ENCODE results near the gene MVB12B.

The MVB12B gene

DNA sequence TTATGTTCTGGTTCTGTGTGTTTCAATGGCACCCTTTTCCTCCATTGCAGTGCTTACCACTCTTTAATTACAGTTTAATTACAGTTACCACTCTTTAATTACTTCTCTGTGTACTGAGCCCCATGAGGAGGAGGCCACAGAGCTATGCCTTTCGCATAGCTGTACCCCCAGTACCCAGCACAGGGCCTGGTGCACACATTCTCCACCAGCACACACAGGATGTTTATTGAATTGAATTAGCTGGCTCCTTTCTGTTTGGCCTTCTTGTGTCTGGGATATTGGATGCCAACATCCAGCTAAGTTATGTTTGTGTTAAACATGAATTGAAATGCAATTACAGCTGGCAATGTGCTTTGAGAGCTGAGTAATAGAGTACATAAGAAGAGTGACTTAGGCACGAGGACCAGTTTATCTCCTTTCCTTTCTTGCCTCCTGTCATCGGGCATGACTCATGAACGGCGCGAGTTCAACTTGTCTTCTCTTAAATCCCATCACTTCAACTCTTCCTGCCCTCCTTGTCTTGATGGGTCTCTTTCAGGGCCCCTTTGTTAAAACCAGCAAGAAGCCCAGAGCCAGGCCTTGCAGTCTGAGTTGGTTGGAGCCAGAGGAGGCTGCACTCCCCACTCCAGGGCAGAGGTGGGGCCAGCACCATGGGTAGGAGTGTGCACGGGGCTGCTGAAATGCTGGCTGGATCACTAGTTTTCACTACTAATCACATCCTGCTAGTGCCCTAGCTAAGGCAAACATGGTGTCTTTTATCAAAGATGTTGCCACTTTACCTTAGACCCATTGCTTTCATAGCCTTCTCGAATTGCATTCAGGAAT, 37.4 kb downstream of the MVB12B start:
- no peak for DNase-seq

DNA sequence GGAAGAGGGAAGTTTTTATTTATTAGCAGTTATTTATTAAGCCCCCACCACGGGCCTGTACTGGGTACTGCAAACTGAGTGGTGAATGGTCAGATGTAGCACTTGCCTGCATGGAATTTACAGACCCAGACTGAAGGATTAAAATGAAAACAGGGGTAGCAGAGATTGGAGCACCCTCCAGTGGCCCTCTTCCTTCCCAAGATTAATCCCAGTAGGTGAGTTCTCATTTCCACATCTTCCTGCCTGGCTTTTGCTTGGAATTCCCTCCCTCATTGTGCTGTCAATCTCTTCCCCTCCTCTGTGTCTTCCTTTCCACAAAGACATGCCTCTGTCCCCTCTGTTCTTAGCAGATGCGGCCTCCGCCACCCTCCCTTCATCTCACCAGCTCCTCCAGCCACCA, 39.2 kb downstream of the MVB12B start:
- no peak for DNase-seq

DNA sequence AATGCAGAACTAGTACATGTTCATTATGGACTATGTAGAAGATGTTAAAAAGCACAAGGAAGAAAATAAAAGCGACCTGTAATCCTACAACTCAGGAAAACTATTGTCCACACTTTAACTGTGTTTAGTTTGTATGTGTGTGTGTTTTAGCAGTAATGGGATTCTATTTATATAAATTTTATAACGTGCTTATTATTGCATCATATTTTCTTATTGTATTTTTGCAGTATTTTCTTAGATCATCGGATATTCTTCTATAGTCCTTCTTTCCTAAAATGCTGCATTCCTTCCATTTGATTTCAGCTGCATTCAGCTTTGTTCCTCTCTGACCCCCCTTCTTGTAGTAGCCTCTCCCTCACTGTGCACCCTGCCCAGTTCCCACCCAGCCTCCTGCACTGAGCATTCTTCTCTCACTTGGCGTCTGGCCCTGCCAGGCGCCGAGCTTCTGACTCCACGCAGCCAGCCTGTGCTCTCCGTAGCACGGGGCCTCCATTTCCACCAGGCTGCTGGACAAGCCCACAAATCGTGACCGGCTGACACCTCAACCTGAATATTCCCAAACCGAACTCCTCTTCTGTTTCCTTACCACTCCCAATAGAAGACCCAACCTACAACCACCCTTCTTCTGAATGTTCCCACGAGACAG, 39.9 kb downstream of the MVB12B start:
- no peak for DNase-seq

GRCh38 chr9:126367139-126367538, 40.5 kb downstream of the MVB12B start:
- no peak for DNase-seq

GRCh38 chr9:126367616-126368015, 41.0 kb downstream of the MVB12B start:
- DNase-seq, result no peak

DNA sequence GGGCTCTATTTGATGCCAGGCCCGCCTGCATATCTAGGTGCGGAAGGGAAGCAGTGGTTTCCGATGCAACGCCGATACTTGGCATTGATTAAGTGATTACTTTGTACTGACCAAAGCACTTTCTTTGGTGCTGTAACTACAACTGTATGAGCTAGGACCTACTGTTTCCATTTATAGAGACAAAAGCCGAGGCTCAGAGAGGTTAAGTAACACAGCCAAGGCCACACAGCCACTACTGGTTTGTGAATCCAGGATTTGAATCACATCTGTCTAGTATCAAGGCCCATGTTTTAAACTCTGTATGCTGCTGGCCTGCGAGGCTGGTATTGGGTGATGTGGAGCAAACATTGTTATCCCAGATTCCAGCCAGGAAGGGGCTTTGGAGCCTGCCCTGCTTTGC, 41.4 kb downstream of the MVB12B start:
- no peak for DNase-seq

GRCh38 chr9:126371007-126371870, 44.6 kb downstream of the MVB12B start:
- DNase-seq, result no peak

- no peak for DNase-seq
Observed at GRCh38 chr9:126372716-126373115, 46.1 kb downstream of the MVB12B start.

GRCh38 chr9:126373241-126373640, 46.6 kb downstream of the MVB12B start:
- no peak for DNase-seq

- no peak for DNase-seq
Observed at GRCh38 chr9:126374366-126374781, 47.7 kb downstream of the MVB12B start.

GRCh38 chr9:126375386-126375785, 48.8 kb downstream of the MVB12B start:
- DNase-seq, result no peak

- DNase-seq, result no peak
Observed at GRCh38 chr9:126376311-126377175, 49.9 kb downstream of the MVB12B start.

- no peak for DNase-seq
Observed at GRCh38 chr9:126377176-126377509, 50.5 kb downstream of the MVB12B start.

DNA sequence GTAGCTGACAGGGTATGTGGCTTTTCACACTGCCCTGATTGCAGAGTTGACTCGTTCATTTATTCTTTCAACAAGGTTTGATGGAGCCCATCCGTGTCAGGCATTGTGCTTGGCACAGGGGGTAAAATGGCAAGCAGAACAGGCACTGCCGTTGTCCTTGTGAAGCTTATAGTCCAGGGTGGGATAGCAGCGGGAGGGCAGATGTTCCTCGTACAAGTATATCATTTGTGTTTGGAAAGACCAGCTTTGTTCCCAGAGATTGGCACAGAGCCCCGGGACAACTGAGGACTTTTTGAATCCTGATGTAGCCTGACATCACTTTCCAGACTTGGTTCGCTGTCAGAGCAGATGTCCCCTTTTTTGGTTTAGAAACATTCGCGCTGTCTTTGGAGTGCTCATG, 50.9 kb downstream of the MVB12B start:
- DNase-seq, result no peak

DNA sequence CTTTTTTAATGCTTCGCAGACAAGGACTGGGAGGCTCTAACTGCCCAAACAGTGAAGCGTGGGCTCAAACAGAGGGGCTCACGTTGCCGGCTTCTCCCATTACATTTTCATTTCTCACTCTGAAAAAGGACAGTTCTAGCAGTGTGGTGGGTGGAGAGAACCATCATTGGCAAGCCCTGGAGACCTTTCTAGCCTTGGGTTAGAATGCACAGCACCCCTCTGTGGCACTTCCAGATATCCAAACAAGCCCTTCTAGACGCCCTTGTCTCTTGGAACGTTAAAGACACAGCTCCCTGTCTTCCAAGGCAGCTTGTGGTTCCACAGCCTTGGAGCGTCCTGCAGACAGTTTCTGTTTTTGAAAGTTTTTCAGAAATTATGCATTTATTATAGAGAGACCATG, 52.1 kb downstream of the MVB12B start:
- no peak for DNase-seq

DNA sequence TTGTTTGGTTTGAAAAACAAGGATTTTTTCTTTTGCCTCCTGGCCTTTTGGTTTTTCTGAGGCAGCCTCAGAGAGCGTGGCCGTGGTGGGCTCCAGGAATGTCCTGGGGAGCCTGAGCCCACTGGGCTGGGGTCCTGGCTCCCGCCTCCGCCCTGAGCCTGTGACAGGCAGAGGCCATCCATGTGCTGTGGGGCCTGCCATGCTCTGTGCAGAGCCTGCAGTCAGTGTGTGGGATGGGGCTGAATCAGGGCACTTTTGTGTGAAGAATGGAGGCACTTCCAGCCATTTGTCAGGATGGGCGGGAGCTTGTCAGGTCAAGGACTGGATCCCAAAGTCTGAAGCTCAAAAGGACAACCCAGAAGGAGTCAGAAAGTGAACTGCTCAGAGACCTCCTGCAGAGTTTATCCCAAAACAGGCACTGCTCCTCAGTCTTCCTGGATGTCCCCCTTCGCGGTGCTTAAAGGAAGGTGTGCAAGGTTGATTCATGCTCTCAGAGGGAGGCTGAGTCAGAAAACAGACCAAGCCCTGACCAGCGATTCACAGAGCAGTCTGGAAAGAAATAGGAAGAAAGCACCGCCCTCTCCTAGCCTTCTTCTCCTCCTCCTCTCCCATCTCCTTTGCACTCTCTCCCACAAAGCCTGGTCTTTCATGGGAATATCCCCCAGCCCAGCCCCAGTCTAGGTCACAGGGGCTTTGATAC, 53.2 kb downstream of the MVB12B start:
- DNase-seq, result no peak

GRCh38 chr9:126380447-126380846, 53.8 kb downstream of the MVB12B start:
- no peak for DNase-seq

DNA sequence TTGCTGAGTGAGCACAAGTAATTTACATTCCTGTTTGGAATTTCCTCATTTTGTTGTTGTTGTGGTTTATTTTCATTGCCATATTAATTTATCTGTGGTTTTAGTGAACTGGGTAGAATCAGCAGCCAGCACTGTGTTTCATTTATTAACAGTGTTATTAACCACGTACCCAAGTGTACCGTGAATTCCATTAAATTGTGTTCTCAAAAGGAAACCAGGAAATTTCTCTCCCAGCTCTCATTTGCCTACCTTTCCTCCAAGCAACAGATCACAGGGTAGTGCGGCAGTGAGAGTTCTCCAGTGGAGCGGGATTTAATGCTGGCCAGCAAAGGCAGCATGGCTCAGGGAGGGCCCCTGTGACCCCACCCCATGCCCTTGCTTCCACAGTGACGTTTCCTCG, 54.6 kb downstream of the MVB12B start:
- DNase-seq, result no peak

- DNase-seq, result no peak
Observed at GRCh38 chr9:126383406-126384046, 56.9 kb downstream of the MVB12B start.

- no peak for DNase-seq
Observed at GRCh38 chr9:126384926-126385325, 58.3 kb downstream of the MVB12B start.

- no peak for DNase-seq
Observed at GRCh38 chr9:126386088-126386487, 59.5 kb downstream of the MVB12B start.

DNA sequence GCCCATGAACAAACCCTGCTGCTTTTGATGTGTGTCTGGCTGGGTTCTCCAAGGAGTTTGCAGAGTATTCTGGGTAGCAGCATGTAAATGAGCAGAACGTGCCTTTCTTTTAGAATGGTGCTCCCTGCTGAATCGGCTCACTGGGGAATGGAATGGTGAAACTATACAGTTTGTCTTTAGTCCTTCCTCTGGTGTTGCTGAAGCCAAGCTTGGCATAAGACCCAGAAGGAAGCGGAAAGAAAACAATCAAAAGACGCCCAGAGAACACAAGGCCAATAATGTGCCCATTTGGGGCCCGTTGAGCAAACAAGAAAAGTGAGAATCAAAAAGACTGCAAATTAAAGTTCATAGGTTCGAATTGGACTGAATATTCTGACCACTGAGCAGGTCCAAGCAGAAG, 60.1 kb downstream of the MVB12B start:
- no peak for DNase-seq
